AG04450 (cell line): ENCODE measurements around the gene CLDN20. TPM values are rescaled to one million over a fixed set of nuclear protein-coding genes. Genes with fewer than 3 reads are reported as not detected.

Experiments
- CTCF ChIA-PET: fragments of 300-600, 350-600 bp; formaldehyde crosslinking; extraction: SDS; loops from one replicate; lab custom pipeline; 2022; ENCODE audit warnings: antibody characterized with exemption, inconsistent platforms; lab: Charles Lee
- POLR2A ChIA-PET: fragments of 350-600 bp; formaldehyde crosslinking; extraction: SDS; loops from one replicate; lab custom pipeline; 2021; ENCODE audit warnings: antibody characterized with exemption, inconsistent platforms; lab: Yijun Ruan, JAX
- DNase-seq: peaks from one replicate; pipeline ENCODE4 v3.0.0-alpha.2; 2011; ENCODE audit warnings: low read depth, low spot score
- H3K27ac ChIP-seq: one replicate; pipeline ENCODE4 v1.5.1; 2012; ENCODE audit warnings: low read depth, low read length, control low read depth
- H3K27me3 ChIP-seq: one replicate; pipeline ENCODE4 v1.6.0; 2012; ENCODE audit warnings: low read length; ENCODE audit not compliant: control insufficient read depth, insufficient read depth
- H3K4me3 ChIP-seq: 2 replicates; pipeline ENCODE4 v1.5.1; 2011; ENCODE audit warnings: mild to moderate bottlenecking, low read depth, low read length, control low read depth
- H3K9me3 ChIP-seq: 2 replicates; pipeline ENCODE4 v1.5.1; 2012; ENCODE audit warnings: low read length; ENCODE audit not compliant: control insufficient read depth, insufficient read depth
- polyA plus RNA-seq: library from polyadenylated mRNA; depleted of rRNA; stranded (reverse); fragments of >200 nt; gene quantifications from 2 replicates; pipeline ENCODE4 v1.2.3, GENCODE V29; 2011
- TF ChIP-seq, protein P1 (sequence below): IDR thresholded peaks from 2 replicates; pipeline ENCODE4 v1.5.1; 2011; ENCODE audit warnings: low read depth, low read length, control low read depth, inconsistent platforms

CLDN20 gene
- polyA plus RNA-seq, 1 experiment = not detected

DNA sequence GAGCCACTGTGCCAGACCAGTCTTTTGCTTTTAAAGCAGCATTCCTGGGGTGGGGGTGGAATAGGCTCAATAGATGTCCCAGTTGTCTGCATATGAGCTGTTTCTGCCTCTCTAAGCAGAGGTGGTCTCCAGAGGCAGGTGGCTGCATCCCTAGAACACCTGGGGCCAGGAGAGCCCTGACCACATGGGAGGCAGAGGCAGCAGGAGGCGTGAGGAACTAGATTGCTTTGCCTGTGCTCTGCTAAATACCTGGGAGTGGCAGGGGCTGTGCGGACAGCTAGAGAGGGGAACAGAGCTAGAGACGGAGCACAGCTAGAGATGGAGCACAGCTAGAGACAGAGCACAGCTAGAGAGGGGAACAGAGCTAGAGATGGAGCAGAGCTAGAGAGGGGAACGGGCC, 29.1 kb upstream of the CLDN20 start:
- CTCF ChIA-PET = interaction anchor here (0.6 to 1.5 kb wide), 2 partner anchors 14 to 306 kb away, joined by 3 to 5 read pairs; no protein-coding TSS in a partner anchor
- POLR2A ChIA-PET = interaction anchor here (0.8 kb wide), 1 partner anchor 217 kb away, joined by 3 read pairs; no protein-coding TSS in a partner anchor
- Histone ChIP-seq H3K27ac (peak overlapping the region; percentile 11), H3K4me3 (no peak overlapping the region), H3K9me3 (peaks cover 6% of the 10 kb centered on the region), H3K27me3 (no peaks in the 10 kb centered on the region)
- TF ChIP-seq, protein P1, sequence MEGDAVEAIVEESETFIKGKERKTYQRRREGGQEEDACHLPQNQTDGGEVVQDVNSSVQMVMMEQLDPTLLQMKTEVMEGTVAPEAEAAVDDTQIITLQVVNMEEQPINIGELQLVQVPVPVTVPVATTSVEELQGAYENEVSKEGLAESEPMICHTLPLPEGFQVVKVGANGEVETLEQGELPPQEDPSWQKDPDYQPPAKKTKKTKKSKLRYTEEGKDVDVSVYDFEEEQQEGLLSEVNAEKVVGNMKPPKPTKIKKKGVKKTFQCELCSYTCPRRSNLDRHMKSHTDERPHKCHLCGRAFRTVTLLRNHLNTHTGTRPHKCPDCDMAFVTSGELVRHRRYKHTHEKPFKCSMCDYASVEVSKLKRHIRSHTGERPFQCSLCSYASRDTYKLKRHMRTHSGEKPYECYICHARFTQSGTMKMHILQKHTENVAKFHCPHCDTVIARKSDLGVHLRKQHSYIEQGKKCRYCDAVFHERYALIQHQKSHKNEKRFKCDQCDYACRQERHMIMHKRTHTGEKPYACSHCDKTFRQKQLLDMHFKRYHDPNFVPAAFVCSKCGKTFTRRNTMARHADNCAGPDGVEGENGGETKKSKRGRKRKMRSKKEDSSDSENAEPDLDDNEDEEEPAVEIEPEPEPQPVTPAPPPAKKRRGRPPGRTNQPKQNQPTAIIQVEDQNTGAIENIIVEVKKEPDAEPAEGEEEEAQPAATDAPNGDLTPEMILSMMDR = no peak
- no peak for DNase-seq

DNA sequence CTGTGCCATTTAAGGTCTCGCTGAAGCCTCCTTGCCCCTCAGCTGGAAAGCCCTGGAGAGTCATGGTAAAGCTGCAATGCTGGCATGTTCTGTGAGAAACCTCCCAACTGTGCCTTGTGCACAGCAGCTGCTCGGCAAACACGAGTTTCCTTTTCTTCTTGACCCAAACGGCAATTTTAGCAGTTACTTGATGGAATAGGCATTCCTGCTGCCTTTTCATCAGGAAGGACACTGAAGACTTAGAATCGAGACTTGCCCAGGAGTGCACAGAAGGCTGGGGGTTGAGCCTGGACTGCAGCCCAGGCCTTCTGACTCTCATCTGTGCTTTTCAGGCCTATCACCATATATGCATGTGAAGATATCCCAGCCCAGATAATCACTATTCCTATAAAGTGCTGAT, 28.7 kb upstream of the CLDN20 start:
- H3K27me3 ChIP-seq = no peaks in the 10 kb centered on the region
- DNase-seq = no peak
- ChIA-PET CTCF (interaction anchor here (0.6 to 1.5 kb wide), 2 partner anchors 13 to 307 kb away, joined by 3 to 5 read pairs; no protein-coding TSS in a partner anchor), POLR2A (interaction anchor here (0.8 kb wide), 1 partner anchor 217 kb away, joined by 3 read pairs; no protein-coding TSS in a partner anchor)
- no peak overlapping the region for H3K4me3 ChIP-seq
- TF ChIP-seq, protein P1 = no peak
- H3K9me3 ChIP-seq = peaks cover 6% of the 10 kb centered on the region
- H3K27ac ChIP-seq = no peak overlapping the region

DNA sequence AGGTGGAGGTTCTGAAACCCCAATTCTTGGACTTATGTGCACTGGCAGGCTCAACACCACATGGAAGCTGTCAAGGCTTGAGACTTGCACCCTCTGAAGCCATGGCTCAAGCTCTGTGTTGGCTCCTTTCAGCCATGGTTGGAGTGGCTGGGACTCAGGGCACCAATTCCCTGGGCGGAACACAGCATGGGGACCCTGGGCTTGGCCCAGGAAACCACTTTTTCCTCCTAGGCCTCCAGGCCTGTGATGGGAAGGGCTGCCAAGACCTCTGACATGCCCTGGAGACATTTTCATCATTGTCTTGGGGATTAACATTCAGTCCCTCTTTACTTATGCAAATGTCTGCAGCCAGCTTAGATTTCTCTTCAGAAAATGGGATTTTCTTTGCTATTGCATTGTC, 26.2 kb upstream of the CLDN20 start:
- Histone ChIP-seq H3K27ac (no peak overlapping the region), H3K27me3 (no peaks in the 10 kb centered on the region), H3K9me3 (peaks cover 12% of the 10 kb centered on the region), H3K4me3 (no peak overlapping the region)
- ChIA-PET POLR2A (no interaction called here), CTCF (interaction anchor here (0.6 kb wide), 1 partner anchor 52 kb away, joined by 5 read pairs; no protein-coding TSS in a partner anchor)
- no peak for DNase-seq
- TF ChIP-seq, protein P1 = no peak

DNA sequence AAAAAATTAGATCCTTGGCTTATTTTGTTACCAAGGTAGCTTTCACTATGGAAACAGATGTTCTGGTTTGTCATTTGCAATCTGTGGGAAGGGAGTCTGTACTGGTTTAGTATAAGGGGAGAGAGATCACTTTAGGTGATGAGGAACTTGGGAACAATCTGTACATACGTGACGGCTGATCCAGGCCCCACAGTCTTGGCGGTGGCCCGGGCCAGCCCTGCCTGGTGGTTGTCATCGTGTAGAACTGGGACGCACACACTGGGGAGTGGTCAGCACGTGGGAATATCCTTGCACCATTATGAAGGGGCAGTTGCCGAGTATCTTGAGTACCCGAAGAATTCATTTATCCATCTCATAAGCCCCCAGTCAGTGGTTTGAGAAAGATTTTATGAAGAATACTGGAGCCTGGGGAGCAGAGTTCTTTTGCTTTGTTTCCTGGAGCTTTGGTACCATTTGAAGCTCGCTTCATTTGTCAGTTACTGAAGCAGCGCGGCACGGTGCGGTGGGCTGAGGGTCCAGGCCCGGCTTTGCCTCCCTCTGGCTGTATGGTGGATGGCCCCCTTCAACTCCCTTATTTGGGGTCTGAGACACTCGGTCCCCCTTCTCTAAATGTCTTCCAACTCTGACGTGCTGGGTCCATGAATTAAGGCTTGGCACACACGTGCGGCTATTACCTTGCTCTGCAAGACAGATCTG, 22.8 kb upstream of the CLDN20 start:
- ChIA-PET CTCF (no interaction called here), POLR2A (no interaction called here)
- peaks cover 12% of the 10 kb centered on the region for H3K9me3 ChIP-seq
- TF ChIP-seq, protein P1 = no peak
- no peak overlapping the region for H3K4me3 ChIP-seq
- H3K27me3 ChIP-seq = no peaks in the 10 kb centered on the region
- DNase-seq = no peak
- H3K27ac ChIP-seq = no peak overlapping the region

DNA sequence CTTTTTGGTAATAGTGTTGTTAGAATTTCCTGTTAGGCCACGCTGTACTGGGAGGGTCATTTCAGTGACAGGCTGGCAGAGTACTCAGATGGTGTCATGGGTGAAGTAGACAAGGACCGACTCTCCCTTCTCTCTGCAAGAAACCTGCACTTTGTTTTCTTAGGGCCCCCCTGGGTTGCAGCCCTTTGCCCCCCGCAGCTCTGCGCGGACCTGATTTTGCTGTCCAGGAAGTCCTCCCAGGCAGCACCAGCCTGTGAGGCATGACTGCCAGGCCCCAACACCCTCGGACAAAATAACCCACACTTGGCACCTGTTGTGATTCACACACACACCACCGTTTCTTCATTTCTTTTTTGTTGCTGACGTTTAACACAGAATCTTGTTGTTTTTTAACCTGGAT, 21.8 kb upstream of the CLDN20 start:
- CTCF ChIA-PET = no interaction called here
- Histone ChIP-seq H3K27ac (no peak overlapping the region), H3K9me3 (peaks cover 12% of the 10 kb centered on the region), H3K27me3 (no peaks in the 10 kb centered on the region), H3K4me3 (no peak overlapping the region)
- TF ChIP-seq, protein P1 = no peak
- POLR2A ChIA-PET = no interaction called here
- no peak for DNase-seq
